HG02885 (cell line): Measurements from ENCODE around the gene ANXA10.

Source experiments
- ATAC-seq: cut with Tn5 transposase; IDR thresholded peaks from one replicate; pipeline ENCODE4 v1.9.1; 2021; ENCODE audit warnings: mild to moderate bottlenecking; ENCODE audit not compliant: unreplicated experiment, poor library complexity

The ANXA10 gene

DNA sequence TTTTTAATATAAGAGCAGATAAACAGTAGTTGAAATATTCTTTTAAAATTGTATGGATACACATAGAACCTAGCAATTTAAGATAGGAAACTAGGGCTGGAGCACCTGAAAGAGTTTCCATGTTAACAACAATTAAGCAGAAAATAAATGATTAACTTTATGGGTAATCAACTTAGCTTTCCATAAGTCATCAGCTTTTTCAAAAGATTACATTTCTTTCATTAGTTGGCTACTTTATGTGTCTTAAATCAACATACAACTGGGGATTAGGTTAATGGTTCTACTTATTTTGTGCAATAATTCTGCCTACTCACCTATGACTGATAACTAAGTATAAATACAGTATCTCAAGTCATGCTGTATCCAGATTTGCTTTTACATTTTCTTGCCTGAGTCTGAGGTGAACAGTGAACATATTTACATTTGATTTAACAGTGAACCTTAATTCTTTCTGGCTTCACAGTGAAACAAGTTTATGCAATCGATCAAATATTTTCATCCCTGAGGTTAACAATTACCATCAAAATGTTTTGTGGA, at the start of gene ANXA10:
TSS of gene ANXA10 (plus strand) at position 362 of the 537 bp plus-strand sequence. CDS start at position 526, 164 bp downstream.
- no peak for ATAC-seq

- ATAC-seq: no peak
Measured at GRCh38 chr4:168045354-168045753, 47.0 kb upstream of the ANXA10 start.

- no peak for ATAC-seq
Measured at GRCh38 chr4:168050002-168050401, 42.3 kb upstream of the ANXA10 start.

DNA sequence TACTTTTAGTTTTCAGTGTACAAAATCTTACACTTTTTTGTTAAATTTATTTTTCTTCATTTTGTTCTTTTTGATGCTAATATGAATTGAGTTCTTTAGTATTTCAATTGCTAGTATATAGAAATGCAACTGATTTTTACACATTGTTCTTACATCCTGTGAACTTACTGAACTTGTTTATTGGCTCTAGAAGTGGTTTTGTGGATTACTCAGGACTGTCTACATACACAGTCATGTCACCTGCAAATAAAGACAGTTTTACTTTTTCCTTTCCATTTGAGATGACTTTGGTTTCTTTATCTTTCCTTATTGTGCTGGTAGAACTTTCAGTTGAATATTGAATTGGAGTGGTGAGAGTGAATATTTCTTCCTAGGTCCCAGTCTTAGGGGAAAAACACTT, 40.8 kb upstream of the ANXA10 start:
- ATAC-seq: no peak

DNA sequence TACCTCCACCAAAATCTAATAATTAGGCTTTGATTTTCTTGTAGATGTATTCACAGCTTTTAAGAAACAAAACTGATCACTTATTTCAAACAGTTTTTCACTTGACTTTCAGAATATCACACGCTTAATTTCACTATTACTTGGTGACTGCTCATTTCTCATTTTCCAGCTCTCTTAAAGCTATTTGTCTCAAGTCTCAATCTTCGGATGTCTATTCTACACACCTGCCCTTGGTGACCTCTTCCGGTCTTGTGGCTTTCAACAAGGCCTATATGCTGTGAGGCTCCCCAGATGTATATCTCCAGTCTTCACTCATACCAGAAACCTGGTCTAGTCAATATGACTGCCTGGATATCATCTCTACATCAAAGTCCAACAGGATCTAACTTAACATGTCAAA, 34.9 kb upstream of the ANXA10 start:
- peak; percentile 99 for ATAC-seq

DNA sequence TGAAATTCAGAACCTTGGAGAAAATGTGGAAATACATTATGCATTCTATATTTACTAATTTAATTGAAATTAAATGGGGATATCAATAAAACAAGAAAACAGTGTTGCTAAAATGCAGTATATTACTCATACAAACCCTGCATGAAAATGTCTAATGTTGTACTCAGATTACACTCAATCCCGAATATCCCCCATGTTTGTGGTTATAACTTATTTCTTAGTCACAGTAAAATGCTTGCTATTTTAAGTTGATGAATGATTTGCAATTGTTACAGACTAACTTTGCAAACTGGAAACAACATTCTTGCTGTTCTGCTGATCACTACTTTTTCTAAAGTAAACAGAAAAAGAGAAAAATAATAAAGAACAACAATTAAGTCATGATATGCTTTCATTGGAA, 33.1 kb upstream of the ANXA10 start:
- ATAC-seq: no peak

DNA sequence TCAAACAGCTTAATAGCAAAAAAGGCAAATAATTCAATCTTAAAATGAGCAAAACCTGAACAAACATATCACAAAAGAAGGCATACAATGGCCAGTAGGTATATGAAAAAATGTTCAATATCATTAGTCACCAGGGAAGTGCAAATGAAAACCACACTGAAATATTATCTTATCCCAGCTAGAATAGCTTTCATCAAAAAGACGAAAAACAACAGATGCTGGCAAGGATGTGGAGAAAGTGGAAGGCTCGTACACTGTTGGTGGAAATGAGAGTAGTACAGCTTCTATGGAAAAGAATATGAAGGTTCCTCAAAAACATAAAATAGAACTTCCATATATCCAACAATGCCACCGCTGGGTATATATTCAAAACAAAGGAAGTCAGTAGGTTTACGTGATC, 29.3 kb upstream of the ANXA10 start:
- no peak for ATAC-seq

GRCh38 chr4:168070903-168071302, 21.4 kb upstream of the ANXA10 start:
- no peak for ATAC-seq

- ATAC-seq: no peak
Measured at GRCh38 chr4:168071304-168071703, 21.0 kb upstream of the ANXA10 start.

- no peak for ATAC-seq
Measured at GRCh38 chr4:168074861-168075260, 17.5 kb upstream of the ANXA10 start.

DNA sequence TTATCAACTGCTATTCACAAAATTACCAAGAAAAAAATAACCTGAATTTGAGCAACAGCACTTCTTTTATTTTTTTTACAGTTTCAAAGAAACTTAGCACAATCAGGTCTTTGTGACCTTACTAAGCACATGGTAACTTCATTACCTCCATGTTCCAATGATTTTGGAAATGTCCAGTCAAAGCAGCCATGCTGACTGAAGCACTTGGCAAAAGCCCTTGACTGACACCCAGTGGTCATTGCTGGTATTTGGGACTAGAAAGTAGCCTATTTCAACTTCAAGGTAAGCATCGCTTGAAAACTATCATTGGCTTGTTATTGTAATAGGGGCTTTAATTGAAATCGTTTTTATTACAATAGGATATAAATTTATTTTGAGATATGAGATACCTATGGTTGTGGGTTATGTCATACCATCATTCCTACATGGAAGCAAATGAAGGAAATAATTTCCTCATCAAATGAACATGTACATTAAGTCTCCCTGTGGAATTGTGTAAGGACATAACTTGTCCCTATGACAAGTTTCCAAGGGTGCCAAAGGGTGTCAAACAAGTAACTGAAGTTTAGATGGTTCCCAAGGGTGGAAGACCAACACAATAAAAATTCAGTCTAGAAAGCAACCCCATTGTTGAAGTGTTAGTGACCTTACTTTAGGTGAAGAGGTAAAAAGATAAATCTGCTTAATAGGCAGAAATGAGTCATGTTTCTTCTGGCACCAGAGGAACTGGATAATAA, 15.2 kb upstream of the ANXA10 start:
- ATAC-seq: peak; percentile 92

- no peak for ATAC-seq
Measured at GRCh38 chr4:168077726-168078239, 14.6 kb upstream of the ANXA10 start.

- ATAC-seq: no peak
Measured at GRCh38 chr4:168082379-168082778, 10.0 kb upstream of the ANXA10 start.

DNA sequence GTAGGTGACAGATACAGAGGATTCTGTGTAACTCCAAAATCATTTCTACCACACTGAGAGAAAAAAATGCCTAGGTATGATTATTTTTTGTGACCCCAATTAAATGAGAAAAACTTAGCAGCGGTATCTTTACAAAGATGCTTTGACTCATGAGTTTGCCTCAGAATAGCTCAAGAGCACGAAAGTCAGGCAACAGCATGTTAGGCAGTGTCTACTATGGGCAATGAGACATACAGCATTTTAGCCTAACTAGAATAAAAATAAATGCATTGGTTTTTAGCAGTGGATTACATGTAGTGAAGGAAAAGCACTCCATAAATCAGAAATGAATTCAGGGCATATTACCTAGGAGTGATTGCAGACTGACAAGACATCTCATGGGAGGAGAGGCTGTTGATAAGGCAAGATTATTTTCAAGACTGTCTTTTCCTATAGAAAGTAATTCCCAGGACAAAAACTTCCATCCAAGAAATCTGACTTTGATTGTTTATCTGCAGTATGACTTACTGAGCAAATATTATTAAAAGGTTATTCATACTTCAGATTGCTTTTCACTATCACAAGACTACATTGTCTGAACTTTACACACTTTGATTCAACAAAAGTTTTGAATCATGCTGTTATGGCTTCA, 3.6 kb downstream of the ANXA10 start:
- no peak for ATAC-seq

GRCh38 chr4:168096407-168096784, 4.1 kb downstream of the ANXA10 start:
- ATAC-seq: no peak

DNA sequence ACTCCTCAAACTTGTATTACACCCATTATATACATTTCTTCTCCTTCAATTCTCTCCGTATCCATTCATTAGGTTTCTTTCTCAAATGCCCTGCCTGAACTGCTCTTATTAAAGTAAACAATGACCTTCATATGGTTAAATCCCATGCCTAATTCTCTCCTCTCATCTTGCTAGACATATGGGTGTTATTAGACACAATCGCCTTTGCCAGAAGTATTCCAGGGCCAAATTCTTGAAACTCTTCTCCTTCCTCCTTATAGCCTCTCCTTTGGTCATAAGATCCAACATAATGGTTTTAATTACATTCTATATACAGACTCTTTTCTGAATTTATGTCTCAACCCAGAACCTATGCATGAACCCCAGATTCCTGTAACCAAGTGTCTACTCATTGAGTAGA, 4.8 kb downstream of the ANXA10 start:
- no peak for ATAC-seq

DNA sequence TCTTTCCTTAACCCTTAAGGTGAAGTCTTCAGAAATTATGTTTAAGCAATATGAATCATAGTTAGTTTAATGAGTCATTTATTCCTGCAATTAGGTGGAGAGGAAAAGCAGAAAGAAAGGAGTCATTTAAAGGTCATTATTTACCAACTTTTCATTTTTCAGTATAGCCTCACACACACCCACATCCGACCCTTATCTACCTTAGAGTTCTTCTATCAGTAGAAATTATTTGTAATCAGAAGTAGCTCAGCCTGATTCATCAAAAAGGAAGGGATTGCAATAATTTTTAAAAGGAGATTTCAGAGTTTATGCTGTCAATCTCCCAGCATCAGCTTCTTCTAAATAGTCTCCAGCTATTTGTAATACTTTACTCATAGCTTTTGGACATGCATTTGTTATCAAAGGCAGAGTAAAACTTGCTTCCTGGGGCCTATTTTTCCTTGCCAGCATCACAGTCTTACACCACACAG, 5.9 kb downstream of the ANXA10 start:
- no peak for ATAC-seq

DNA sequence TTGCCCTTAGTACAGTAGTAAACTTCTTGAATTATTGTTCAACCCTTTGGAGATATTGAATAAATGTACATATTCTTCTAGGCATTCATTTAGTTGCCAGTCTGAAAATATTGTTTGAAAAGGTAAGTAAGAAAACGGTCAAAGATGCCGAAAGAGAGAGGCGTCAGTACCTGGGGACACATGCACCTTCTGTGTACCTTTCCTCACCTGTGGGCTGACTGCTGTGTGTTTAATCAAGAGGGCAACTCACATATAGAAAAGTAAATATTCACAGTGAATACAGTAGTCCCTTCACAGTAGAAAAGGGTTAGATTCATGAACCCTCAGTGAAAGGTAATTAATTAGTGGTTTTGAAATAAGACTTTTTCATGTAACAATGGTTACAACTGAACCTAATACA, 6.9 kb downstream of the ANXA10 start:
- no peak for ATAC-seq

GRCh38 chr4:168101026-168101425, 8.7 kb downstream of the ANXA10 start:
- no peak for ATAC-seq

- ATAC-seq: no peak
Measured at GRCh38 chr4:168102403-168102802, 10.1 kb downstream of the ANXA10 start.

- ATAC-seq: no peak
Measured at GRCh38 chr4:168109527-168109926, 17.2 kb downstream of the ANXA10 start.
